Heart left ventricle (tissue), 13 donors: Measurements from ENCODE around the gene ZCCHC7.

Experiments used
- CTCF ChIP-seq, 12 donors: fragments of 200-600 bp; sonication (generic) in 4 of 12; IDR thresholded peaks; one replicate each; pipeline versions ENCODE4 v1.5.0 to v1.8.0; 2018 to 2022; ENCODE audit warnings: antibody characterized with exemption in 12 of 12, mild to moderate bottlenecking in 5 of 12
- POLR2A ChIP-seq, 2 donors: fragments of 450-650 bp; IDR thresholded peaks; one replicate each; pipeline ENCODE4 v1.6.1; 2017; ENCODE audit warnings: antibody characterized with exemption in 2 of 2, mild to moderate bottlenecking in 2 of 2, moderate library complexity in 2 of 2
- donor health status: ischemic (EF 13 %, LVEDD 7.1; RV severe dilation, severe dysfunction).
- donor health status: DM: no; HTN: yes; CAD: no.
- donor health status: DM: no; HTN: no; CAD: no.
- donor health status: ischemic (EF 25% LVEDD 6.9; RV normal size, moderate dysfunction).
- donor health status: ischemic (EF 25% LVEDD 5.7; RV mildly dilated, moderate dysfunction).
- donor health status: ischemic (EF 35%, LVEDD 5.7; RV mildly dilated, moderate dysfunction).
- donor health status: nonischemic (EF 11% LVEDD 7.7; RV severe dilation, severe dysfunction).
- donor health status: DM: yes; HTN: yes; CAD: no.
- donor health status: PGD.
- donor health status: ischemic (EF 29% LVEDD 5.4; RV normal size, mild dysfunction).
- donor health status: nonischemic (EF 23%, LVEDD 6.1; RV moderate dilation, normal function).

GRCh38 chr9:37149666-37150308, 29.4 kb downstream of the ZCCHC7 start:
- TF ChIP-seq POLR2A (IDR thresholded peaks at IDR 0.05) (no peak), CTCF (IDR thresholded peaks at IDR 0.05) (no peak)
